CD14-positive monocyte (primary cell): Measurements from ENCODE around the gene ZDHHC17. TPM values are rescaled to one million over a fixed set of nuclear protein-coding genes. Genes with fewer than 3 reads are reported as not detected.
A peak's percentile ranks its signal among the peaks of the same experiment; 100 is the strongest.

Experiments
- DNase-seq, 3 donors: peaks; one replicate each; pipeline ENCODE4 v3.0.0-alpha.2; 2011 to 2022
- H2AFZ ChIP-seq: 2 replicates; pipeline ENCODE4 v1.6.0; 2012; ENCODE audit warnings: mild to moderate bottlenecking, low read depth, low read length, inconsistent platforms; ENCODE audit not compliant: insufficient read depth, poor library complexity, severe bottlenecking
- H3K27ac ChIP-seq, 2 donors: 1 replicate in 1 of 2; 2 replicates in 1 of 2; pipeline ENCODE4 v1.5.1; 2012 to 2013; ENCODE audit warnings: low read length in 2 of 2, control low read depth in 1 of 2, inconsistent platforms in 1 of 2, low read depth in 1 of 2, mild to moderate bottlenecking in 1 of 2
- H3K27me3 ChIP-seq, 2 donors: one replicate each; pipeline versions ENCODE4 v1.6.0 to v1.6.1; 2011 to 2013; ENCODE audit warnings: low read length in 2 of 2; ENCODE audit not compliant: control insufficient read depth in 2 of 2, insufficient read depth in 2 of 2
- H3K36me3 ChIP-seq, 2 donors: replicated peaks in 1 of 2; 1 replicate in 1 of 2; 2 replicates in 1 of 2; pipeline versions ENCODE4 v1.5.1 to v1.6.1; 2012 to 2013; ENCODE audit warnings: low read length in 2 of 2, control low read depth in 1 of 2, inconsistent platforms in 1 of 2, mild to moderate bottlenecking in 1 of 2; ENCODE audit not compliant: insufficient read depth in 2 of 2, control insufficient read depth in 1 of 2
- H3K4me1 ChIP-seq, 2 donors: 1 replicate in 1 of 2; 2 replicates in 1 of 2; pipeline versions ENCODE4 v1.5.1 to v1.6.1; 2012 to 2013; ENCODE audit warnings: low read length in 2 of 2, control low read depth in 1 of 2, inconsistent platforms in 1 of 2, mild to moderate bottlenecking in 1 of 2, moderate library complexity in 1 of 2; ENCODE audit not compliant: insufficient read depth in 2 of 2, control insufficient read depth in 1 of 2
- H3K4me2 ChIP-seq: replicated peaks from 2 replicates; pipeline ENCODE3; 2012; ENCODE audit warnings: low read length, moderate library complexity, mild to moderate bottlenecking; ENCODE audit not compliant: poor library complexity, severe bottlenecking; ENCODE audit errors: extremely low read depth
- H3K4me3 ChIP-seq, 3 experiments: fragments of 200-600 bp in 1 of 3; sonication (generic) in 1 of 3; replicated peaks in 1 of 3; 1 replicate in 2 of 3; 2 replicates in 1 of 3; pipeline ENCODE4 v1.5.1; 2011 to 2013; ENCODE audit warnings: low read length in 3 of 3, mild to moderate bottlenecking in 3 of 3, control low read depth in 2 of 3, low read depth in 2 of 3, inconsistent platforms in 1 of 3, moderate library complexity in 1 of 3
- H3K79me2 ChIP-seq: 2 replicates; pipeline ENCODE4 v1.6.0; 2012; ENCODE audit warnings: mild to moderate bottlenecking, control low read depth, inconsistent platforms, low read length, moderate library complexity; ENCODE audit not compliant: insufficient read depth
- H3K9ac ChIP-seq: 2 replicates; pipeline ENCODE4 v1.6.0; 2017; ENCODE audit warnings: low read length, mild to moderate bottlenecking; ENCODE audit not compliant: insufficient read depth, poor library complexity, severe bottlenecking
- H3K9me3 ChIP-seq, 2 donors: replicated peaks in 1 of 2; 1 replicate in 1 of 2; 2 replicates in 1 of 2; pipeline versions ENCODE4 v1.5.1 to v1.6.1; 2012 to 2013; ENCODE audit warnings: low read length in 2 of 2, control low read depth in 1 of 2; ENCODE audit not compliant: control insufficient read depth in 1 of 2, insufficient read depth in 1 of 2
- H4K20me1 ChIP-seq: 2 replicates; pipeline ENCODE4 v1.6.0; 2012; ENCODE audit warnings: mild to moderate bottlenecking, low read length, control low read depth, moderate library complexity; ENCODE audit not compliant: insufficient read depth
- H3K27ac Mint-ChIP-seq, 7 donors: one replicate each; pipeline ENCODE4 v1.8.0; 2020; ENCODE audit warnings: mild to moderate bottlenecking in 7 of 7, mixed read lengths in 7 of 7, moderate library complexity in 6 of 7, inconsistent platforms in 2 of 7
- H3K27me3 Mint-ChIP-seq, 3 donors: one replicate each; pipeline ENCODE4 v1.8.0; 2021 to 2022; ENCODE audit warnings: low read depth in 3 of 3, mild to moderate bottlenecking in 3 of 3, mixed read lengths in 3 of 3, moderate library complexity in 3 of 3, inconsistent platforms in 1 of 3
- H3K36me3 Mint-ChIP-seq, 2 donors: one replicate each; pipeline ENCODE4 v1.8.0; 2020; ENCODE audit warnings: mixed read lengths in 2 of 2, inconsistent platforms in 1 of 2, mild to moderate bottlenecking in 1 of 2
- H3K4me1 Mint-ChIP-seq: one replicate; pipeline ENCODE4 v1.8.0; 2020; ENCODE audit warnings: mild to moderate bottlenecking, mixed read lengths
- H3K4me3 Mint-ChIP-seq, 2 donors: one replicate each; pipeline ENCODE4 v1.8.0; 2020; ENCODE audit warnings: mild to moderate bottlenecking in 2 of 2, mixed read lengths in 2 of 2, moderate library complexity in 1 of 2
- H3K9me3 Mint-ChIP-seq, 7 donors: one replicate each; pipeline ENCODE4 v1.8.0; 2020 to 2022; ENCODE audit warnings: mixed read lengths in 7 of 7, mild to moderate bottlenecking in 6 of 7, moderate library complexity in 6 of 7, inconsistent platforms in 2 of 7
- CTCF ChIP-seq: fragments of 200-600 bp; IDR thresholded peaks from one replicate; pipeline ENCODE4 v1.8.0; 2022; ENCODE audit warnings: antibody characterized with exemption, mild to moderate bottlenecking
- WGBS: methylation state at CpG from one replicate; pipeline ENCODE4 v1.1.5; 2013; ENCODE audit warnings: missing lambda C conversion rate; ENCODE audit not compliant: insufficient coverage; 5-methylcytosine and 5-hydroxymethylcytosine counted together
- intact Hi-C, 2 donors: fragments of 100-400 bp; cut with micrococcal nuclease; formaldehyde crosslinking; loops; one replicate each; pipeline versions ENCODE4 v1.15.0 to v1.15.1; 2023
- polyA plus RNA-seq, 3 donors: library from polyadenylated mRNA; depleted of rRNA in 1 of 3; unstranded in 2 of 3; stranded (reverse) in 1 of 3; fragments of 300-500 nt in 2 of 3; fragments of >200 nt in 1 of 3; fragmentation: Illumina TruSeq in 2 of 3; gene quantifications; 1 replicate in 2 of 3; 2 replicates in 1 of 3; pipeline ENCODE4 v1.2.3, GENCODE V29; 2012 to 2021

Gene ZDHHC17
- polyA plus RNA-seq, 3 donors = 4.6 to 31.4 (median 9.3) TPM

GRCh38 chr12:76856018-76856644 lies 92.2 kb downstream of the ZDHHC17 start:
- intact Hi-C loops = no loop called here
- H3K36me3 ChIP-seq = peaks cover 8 to 31% of the 10 kb centered on the region in 2 donors
- H3K9me3 Mint-ChIP-seq = peaks cover 0 to 9% (median 0%) of the 10 kb centered on the region in 7 donors

GRCh38 chr12:76859611-76860010 lies 95.7 kb downstream of the ZDHHC17 start:
- Histone ChIP-seq H3K9me3 (peaks cover 3 to 4% of the 10 kb centered on the region in 2 donors), H3K27ac (no peak overlapping the region), H2AFZ (no peak overlapping the region), H3K4me1 (no peaks in the 10 kb centered on the region), H3K79me2 (no peaks in the 10 kb centered on the region), H3K36me3 (peaks cover 5 to 11% of the 10 kb centered on the region in 2 donors), H4K20me1 (no peaks in the 10 kb centered on the region), H3K4me3 (no peak overlapping the region), H3K9ac (no peak overlapping the region), H3K4me2 (no peak overlapping the region), H3K27me3 (no peaks in the 10 kb centered on the region)
- intact Hi-C loops = no loop called here
- no peak for TF ChIP-seq CTCF
- no peak for DNase-seq
- peaks cover 0 to 9% (median 0%) of the 10 kb centered on the region in 7 donors for H3K9me3 Mint-ChIP-seq
- no peaks in the 10 kb centered on the region for H3K4me1 Mint-ChIP-seq
- peak overlapping the region in 1 of 7 donors; percentile 15 for H3K27ac Mint-ChIP-seq
- no peak overlapping the region for H3K4me3 Mint-ChIP-seq
- WGBS = no CpG with 5 or more reads among the region's 4 CpGs
- no peaks in the 10 kb centered on the region for H3K27me3 Mint-ChIP-seq
- H3K36me3 Mint-ChIP-seq = peaks cover 13% of the 10 kb centered on the region in 2 donors

More at GRCh38 chr12:76856018-76856644, 92.2 kb downstream of the ZDHHC17 start:
- no peak overlapping the region for H3K9ac ChIP-seq
- DNase-seq = no peak
- no peaks in the 10 kb centered on the region for H3K4me1 Mint-ChIP-seq
- H3K4me3 ChIP-seq = no peak overlapping the region
- H3K79me2 ChIP-seq = no peaks in the 10 kb centered on the region
- no peak for TF ChIP-seq CTCF
- no peaks in the 10 kb centered on the region for H4K20me1 ChIP-seq
- no peak overlapping the region for H3K4me3 Mint-ChIP-seq
- H2AFZ ChIP-seq = no peak overlapping the region
- no peaks in the 10 kb centered on the region for H3K4me1 ChIP-seq
- H3K36me3 Mint-ChIP-seq = peaks cover 29 to 32% of the 10 kb centered on the region in 2 donors
- H3K27me3 Mint-ChIP-seq = no peaks in the 10 kb centered on the region
- peaks cover 3 to 4% of the 10 kb centered on the region in 2 donors for H3K9me3 ChIP-seq
- no peaks in the 10 kb centered on the region for H3K27me3 ChIP-seq
- H3K27ac Mint-ChIP-seq = no peak overlapping the region
- no CpG with 5 or more reads among the region's 1 CpG for WGBS
- H3K4me2 ChIP-seq = no peak overlapping the region
- no peak overlapping the region for H3K27ac ChIP-seq
